Measurements from ENCODE around the gene MDN1. TPM values are rescaled to one million over a fixed set of nuclear protein-coding genes. Genes with fewer than 3 reads are reported as not detected.
"Not testable (repeated sequence)": the region's sequence is repeated elsewhere in the genome, so short reads cannot be mapped to it uniquely, and the experiment has no call there.

The MDN1 gene
- total RNA-seq, 1 experiment from 2014 or later, result 20.5 TPM

GRCh38 chr6:89858041-89858440 lies 38.4 kb upstream of the MDN1 start:
- H3K4me1 ChIP-seq (ENCODE audit: insufficient read depth, low read length), result no peaks in the 10 kb centered on the region
- no peaks in the 10 kb centered on the region for H3F3A ChIP-seq (ENCODE audit: low read length, unreplicated experiment)
- BruUV-seq (replicated peaks), result no TSS peak
- no peaks in the 10 kb centered on the region for H3K9me3 ChIP-seq (ENCODE audit: low read length)
- no peak overlapping the region for H3K9ac ChIP-seq (ENCODE audit: low read length)
- POLR2A ChIA-PET (ENCODE audit: unreplicated experiment), result no interaction called here
- no peaks in the 10 kb centered on the region for H3K27me3 ChIP-seq (ENCODE audit: low read length)
- peaks cover 17% of the 10 kb centered on the region for H3K36me3 ChIP-seq (ENCODE audit: low read depth, low read length)
- no peak overlapping the region for H3K4me3 ChIP-seq (ENCODE audit: low read length)
- intact Hi-C loops (cut with micrococcal nuclease), result no loop called here
- CTCF ChIA-PET, result no interaction called here
- no peak overlapping the region for H3K4me2 ChIP-seq (ENCODE audit: low read length)
- H3K79me2 ChIP-seq (ENCODE audit: low read length), result no peaks in the 10 kb centered on the region
- ATAC-seq, result no peak
- no peak for DNase-seq
- H4K20me1 ChIP-seq (ENCODE audit: low read length), result no peaks in the 10 kb centered on the region
- TF ChIP-seq EZH2 (IDR thresholded peaks at IDR 0.05; ENCODE audit: low read length, unreplicated experiment) (no peak), EZH2phosphoT487 (IDR thresholded peaks at IDR 0.05; ENCODE audit: borderline replicate concordance, low read length) (no peak), CTCF (conservative IDR thresholded peaks at IDR 0.05; ENCODE audit: low read depth, low read length) (no peak)
- no peak overlapping the region for H3K27ac ChIP-seq (ENCODE audit: low read length)
- no peaks in the 10 kb centered on the region for H3K9me2 ChIP-seq (replicated peaks; ENCODE audit: low read length)
- H2AFZ ChIP-seq (ENCODE audit: low read length), result no peak overlapping the region

- DNase-seq (no peak), ATAC-seq (no peak)
- Histone ChIP-seq H3K4me3 (ENCODE audit: low read length) (no peak overlapping the region), H3K9me2 (replicated peaks; ENCODE audit: low read length) (no peaks in the 10 kb centered on the region), H3K27me3 (ENCODE audit: low read length) (no peaks in the 10 kb centered on the region), H3F3A (ENCODE audit: low read length, unreplicated experiment) (no peaks in the 10 kb centered on the region), H4K20me1 (ENCODE audit: low read length) (no peaks in the 10 kb centered on the region), H3K79me2 (ENCODE audit: low read length) (no peaks in the 10 kb centered on the region), H3K9me3 (ENCODE audit: low read length) (no peaks in the 10 kb centered on the region), H3K4me1 (ENCODE audit: insufficient read depth, low read length) (no peaks in the 10 kb centered on the region), H3K9ac (ENCODE audit: low read length) (no peak overlapping the region), H3K36me3 (ENCODE audit: low read depth, low read length) (peaks cover 3% of the 10 kb centered on the region; the same call in 1 of the 2 replicates), H2AFZ (ENCODE audit: low read length) (no peak overlapping the region), H3K4me2 (ENCODE audit: low read length) (no peak overlapping the region), H3K27ac (ENCODE audit: low read length) (no peak overlapping the region)
- no TSS peak for BruUV-seq (replicated peaks)
- intact Hi-C loops (cut with micrococcal nuclease), result no loop called here
- ChIA-PET POLR2A (ENCODE audit: unreplicated experiment) (no interaction called here), CTCF (no interaction called here)
- TF ChIP-seq EZH2 (IDR thresholded peaks at IDR 0.05; ENCODE audit: low read length, unreplicated experiment) (no peak), CTCF (conservative IDR thresholded peaks at IDR 0.05; ENCODE audit: low read depth, low read length) (no peak), EZH2phosphoT487 (IDR thresholded peaks at IDR 0.05; ENCODE audit: borderline replicate concordance, low read length) (no peak)
Observed at GRCh38 chr6:89853068-89853467, 33.5 kb upstream of the MDN1 start.

GRCh38 chr6:89847513-89847912 lies 27.9 kb upstream of the MDN1 start:
- DNase-seq; H3K27ac ChIP-seq (ENCODE audit: low read length); POLR2A ChIA-PET (ENCODE audit: unreplicated experiment); H3K27me3 ChIP-seq (ENCODE audit: low read length); H3K4me3 ChIP-seq (ENCODE audit: low read length); H3K4me1 ChIP-seq (ENCODE audit: insufficient read depth, low read length); ATAC-seq; H3K9me3 ChIP-seq (ENCODE audit: low read length); H3K9ac ChIP-seq (ENCODE audit: low read length); H3K9me2 ChIP-seq (replicated peaks; ENCODE audit: low read length); intact Hi-C loops (cut with micrococcal nuclease); CTCF ChIA-PET; H2AFZ ChIP-seq (ENCODE audit: low read length); BruUV-seq (replicated peaks); H3F3A ChIP-seq (ENCODE audit: low read length, unreplicated experiment); H4K20me1 ChIP-seq (ENCODE audit: low read length); H3K36me3 ChIP-seq (ENCODE audit: low read depth, low read length); H3K4me2 ChIP-seq (ENCODE audit: low read length): not testable (repeated sequence)
- H3K79me2 ChIP-seq (ENCODE audit: low read length), result peaks cover 17% of the 10 kb centered on the region
